ENCODE measurements around the gene DLD. TPM values are rescaled to one million over a fixed set of nuclear protein-coding genes. Genes with fewer than 3 reads are reported as not detected.
"Not testable (repeated sequence)": the region's sequence is repeated elsewhere in the genome, so short reads cannot be mapped to it uniquely, and the experiment has no call there.

Gene DLD, protein sequence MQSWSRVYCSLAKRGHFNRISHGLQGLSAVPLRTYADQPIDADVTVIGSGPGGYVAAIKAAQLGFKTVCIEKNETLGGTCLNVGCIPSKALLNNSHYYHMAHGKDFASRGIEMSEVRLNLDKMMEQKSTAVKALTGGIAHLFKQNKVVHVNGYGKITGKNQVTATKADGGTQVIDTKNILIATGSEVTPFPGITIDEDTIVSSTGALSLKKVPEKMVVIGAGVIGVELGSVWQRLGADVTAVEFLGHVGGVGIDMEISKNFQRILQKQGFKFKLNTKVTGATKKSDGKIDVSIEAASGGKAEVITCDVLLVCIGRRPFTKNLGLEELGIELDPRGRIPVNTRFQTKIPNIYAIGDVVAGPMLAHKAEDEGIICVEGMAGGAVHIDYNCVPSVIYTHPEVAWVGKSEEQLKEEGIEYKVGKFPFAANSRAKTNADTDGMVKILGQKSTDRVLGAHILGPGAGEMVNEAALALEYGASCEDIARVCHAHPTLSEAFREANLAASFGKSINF
- 100 to 1,000 TPM; 131 to 138 (median 135) TPM for polyA plus RNA-seq (ENCODE audit: insufficient read length in 3 of 3)

DNA sequence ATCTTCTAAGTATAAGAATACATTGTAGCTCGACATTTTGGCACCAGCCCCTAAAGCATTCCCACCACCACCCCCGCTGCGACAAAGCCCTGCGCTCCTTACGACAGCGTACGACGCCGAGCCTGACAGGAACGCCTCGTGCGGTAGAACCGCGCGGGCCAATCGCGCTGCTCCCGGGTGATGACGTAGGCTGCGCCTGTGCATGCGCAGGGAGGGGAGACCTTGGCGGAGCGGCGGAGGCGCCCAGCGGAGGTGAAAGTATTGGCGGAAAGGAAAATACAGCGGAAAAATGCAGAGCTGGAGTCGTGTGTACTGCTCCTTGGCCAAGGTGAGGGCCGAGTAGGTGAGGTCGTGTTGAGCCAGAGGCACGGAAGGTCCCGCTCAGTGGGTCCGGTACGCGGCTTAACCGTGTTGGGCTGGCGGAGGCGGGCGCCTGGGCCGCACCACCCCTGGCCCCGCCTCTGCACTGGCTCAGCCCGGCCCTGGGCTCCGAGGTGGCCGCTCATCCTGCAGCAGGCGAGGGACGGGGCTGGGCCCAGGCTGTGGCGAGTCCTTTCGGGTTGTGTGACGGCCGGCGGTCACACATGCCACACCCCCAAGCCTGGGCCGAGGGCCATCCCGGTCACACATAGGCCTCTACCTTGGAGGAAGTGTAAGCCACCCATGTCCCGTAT lies at the start of gene DLD:
TSS of gene DLD (plus strand) at position 222 of the 674 bp plus-strand sequence. CDS start at position 290, 68 bp downstream.
- peak; percentile 77 to 90 (median 85) for DNase-seq (ENCODE audit: low read depth in 3 of 3, low spot score in 2 of 3)

DNA sequence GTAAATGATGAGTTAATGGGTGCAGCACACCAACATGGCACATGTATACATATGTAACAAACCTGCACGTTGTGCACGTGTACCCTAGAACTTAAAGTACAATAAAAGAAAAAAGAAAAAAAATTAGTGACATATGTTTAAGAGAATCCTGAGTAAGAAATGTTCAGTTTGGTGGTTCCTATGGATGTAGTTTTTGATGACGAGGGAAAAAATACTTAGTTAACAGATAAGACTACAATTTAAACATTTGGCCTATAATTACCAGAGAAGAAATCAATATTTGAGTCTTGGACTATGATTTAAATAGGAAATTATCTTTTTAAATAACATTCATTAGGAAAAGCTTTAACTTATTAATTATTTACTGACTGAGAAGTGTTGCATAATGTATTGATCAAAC lies 48.8 kb upstream of the DLD start:
- no peak for DNase-seq (ENCODE audit: low read depth in 3 of 3, low spot score in 2 of 3)

DNA sequence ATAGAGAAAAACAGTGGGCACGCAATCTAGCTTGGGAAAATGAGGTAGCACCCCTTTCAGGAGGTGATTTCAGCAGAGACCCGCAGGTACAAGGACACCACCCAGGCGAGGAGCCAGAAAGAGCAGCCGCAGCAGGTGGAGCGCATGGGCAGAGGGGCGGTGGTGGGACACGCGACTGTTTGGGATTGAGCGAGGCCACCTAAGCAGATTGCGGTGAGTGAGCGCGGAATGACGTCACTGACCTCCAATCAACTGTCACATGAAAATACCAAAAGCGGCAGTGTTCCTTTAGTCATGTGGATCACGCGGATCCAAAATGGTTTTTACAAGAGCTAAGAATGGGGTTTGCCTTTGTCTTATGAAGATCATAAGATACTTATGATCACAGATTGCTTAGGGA lies 47.8 kb upstream of the DLD start:
- no peak for DNase-seq (ENCODE audit: low read depth in 3 of 3, low spot score in 2 of 3)

DNA sequence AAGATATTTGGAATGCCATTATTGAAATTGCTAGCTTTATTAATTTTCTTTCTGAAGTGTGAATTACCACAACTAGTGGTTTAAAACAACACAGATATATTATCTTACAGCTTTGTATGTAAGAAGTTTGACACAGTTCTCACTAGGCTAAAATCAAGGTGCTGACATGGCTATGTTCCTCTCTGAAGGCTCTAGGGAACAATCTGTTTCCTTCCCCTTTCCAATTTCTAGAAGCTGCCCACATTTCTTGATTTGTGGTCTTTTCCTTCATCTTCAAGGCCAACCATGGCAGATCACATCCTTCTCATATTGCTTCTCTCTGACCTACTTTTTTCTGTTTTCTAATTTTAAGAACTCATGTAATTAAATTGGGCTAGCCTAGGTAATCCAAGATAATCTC lies 44.7 kb upstream of the DLD start:
- no peak for DNase-seq (ENCODE audit: low read depth in 3 of 3, low spot score in 2 of 3)

DNA sequence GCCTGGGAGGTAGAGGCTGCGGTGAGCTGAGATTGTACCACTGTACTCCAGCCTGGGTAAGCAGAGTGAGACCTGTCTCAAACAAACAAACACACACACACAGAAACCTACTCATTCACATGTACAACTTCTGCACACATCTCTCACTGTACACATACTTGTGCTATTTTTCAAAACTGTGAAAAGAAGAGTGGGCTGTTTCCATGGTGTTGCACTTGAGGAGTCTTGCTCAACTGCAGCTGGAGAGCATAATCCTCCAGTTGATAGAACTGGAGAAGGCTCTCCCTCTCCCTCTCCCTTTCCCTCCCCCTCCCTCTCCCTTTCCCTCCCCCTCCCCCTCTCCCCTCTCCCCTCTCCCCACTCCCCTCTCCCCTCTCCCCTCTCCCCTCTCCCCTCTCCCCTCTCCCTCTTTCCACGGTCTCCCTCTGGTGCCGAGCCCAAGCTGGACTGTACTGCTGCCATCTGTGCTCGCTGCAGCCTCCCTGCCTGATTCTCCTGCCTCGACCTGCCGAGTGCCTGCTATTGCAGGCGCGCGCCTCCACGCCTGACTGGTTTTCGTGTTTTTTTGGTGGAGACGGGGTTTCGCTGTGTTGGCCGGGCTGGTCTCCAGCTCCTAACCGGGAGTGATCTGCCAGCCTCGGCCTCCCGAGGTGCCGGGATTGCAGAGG lies 43.7 kb upstream of the DLD start:
- no peak for DNase-seq (ENCODE audit: low read depth in 3 of 3, low spot score in 2 of 3)

DNA sequence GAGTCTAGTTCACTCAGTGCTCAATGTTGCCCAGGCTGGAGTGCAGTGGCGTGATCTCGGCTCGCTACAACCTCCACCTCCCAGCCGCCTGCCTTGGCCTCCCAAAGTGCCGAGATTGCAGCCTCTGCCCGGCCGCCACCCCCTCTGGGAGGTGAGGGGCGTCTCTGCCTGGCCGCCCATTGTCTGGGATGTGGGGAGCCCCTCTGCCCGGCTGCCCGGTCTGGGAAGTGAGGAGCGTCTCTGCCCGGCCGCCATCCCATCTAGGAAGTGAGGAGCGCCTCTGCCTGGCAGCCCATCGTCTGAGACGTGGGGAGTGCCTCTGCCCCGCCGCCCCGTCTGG lies 43.2 kb upstream of the DLD start:
- DNase-seq (ENCODE audit: low read depth in 3 of 3, low spot score in 2 of 3), result not testable (repeated sequence)

DNA sequence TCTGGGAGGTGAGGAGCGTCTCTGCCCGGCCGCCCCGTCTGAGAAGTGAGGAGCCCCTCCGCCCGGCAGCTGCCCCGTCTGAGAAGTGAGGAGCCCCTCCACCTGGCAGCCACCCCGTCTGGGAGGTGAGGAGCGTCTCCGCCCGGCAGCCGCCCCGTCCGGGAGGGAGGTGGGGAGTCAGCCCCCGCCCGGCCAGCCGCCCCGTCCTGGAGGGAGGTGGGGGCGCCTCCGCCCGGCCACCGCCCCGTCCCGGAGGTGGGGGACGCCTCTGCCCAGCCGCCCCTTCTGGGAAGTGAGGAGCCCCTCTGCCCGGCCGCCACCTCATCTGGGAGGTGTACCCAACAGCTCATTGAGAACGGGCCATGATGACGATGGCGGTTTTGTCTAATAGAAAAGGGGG lies 42.8 kb upstream of the DLD start:
- not testable (repeated sequence) for DNase-seq (ENCODE audit: low read depth in 3 of 3, low spot score in 2 of 3)

DNA sequence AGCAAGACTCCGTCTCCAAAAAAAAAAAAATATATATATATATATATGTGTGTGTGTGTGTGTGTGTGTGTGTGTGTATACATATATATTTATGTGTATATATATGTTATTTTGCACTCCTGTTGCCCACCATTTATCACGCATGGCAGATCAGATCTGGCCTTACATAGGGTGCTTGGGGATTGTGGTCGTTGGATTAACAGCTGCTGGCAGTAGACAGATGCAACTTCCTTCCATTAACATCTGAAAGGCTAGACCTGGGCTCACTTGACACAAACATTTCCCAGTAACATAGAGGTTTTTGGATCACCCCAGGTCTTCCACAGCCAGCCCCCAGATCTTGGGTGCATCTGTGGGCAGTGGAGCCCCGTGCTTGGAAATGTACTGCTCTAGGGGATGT lies 40.8 kb upstream of the DLD start:
- no peak for DNase-seq (ENCODE audit: low read depth in 3 of 3, low spot score in 2 of 3)

DNA sequence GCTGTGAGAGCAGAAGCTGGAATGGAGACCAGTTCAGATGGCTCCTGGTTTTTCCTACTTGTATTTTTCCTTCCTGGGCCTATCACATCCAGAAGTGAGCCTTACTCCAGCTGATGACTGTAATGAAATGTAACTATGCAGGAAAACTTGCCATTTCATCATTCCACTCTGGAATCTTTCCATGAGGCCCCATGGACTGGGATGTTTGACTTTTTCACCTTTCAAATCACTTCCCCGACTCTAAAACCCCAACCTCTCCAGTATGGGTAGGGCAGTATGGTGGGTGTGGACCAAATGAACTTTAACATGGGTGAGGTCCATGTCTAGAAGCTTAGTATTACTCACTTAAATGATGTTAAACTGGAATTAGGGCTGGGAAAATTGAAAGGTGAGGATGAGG lies 40.3 kb upstream of the DLD start:
- no peak for DNase-seq (ENCODE audit: low read depth in 3 of 3, low spot score in 2 of 3)

DNA sequence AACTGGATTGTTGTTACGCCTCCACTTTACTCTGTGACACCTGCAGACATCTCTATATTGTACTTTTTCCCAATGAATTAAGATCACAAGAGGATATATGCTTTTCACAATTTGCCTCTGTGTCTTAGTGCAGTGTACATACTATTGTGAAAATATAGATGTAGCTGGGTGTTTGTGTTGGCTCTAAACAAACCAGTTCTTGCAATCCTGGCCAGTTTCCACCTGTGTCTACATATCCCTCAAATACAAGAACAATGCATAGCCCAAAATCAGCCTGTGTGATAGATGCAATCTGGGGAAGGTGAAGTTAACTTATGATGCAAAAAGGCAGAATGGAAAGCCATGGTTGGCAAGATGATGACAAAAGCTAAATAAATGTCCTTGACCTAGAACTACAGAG lies 36.5 kb upstream of the DLD start:
- no peak for DNase-seq (ENCODE audit: low read depth in 3 of 3, low spot score in 2 of 3)

DNA sequence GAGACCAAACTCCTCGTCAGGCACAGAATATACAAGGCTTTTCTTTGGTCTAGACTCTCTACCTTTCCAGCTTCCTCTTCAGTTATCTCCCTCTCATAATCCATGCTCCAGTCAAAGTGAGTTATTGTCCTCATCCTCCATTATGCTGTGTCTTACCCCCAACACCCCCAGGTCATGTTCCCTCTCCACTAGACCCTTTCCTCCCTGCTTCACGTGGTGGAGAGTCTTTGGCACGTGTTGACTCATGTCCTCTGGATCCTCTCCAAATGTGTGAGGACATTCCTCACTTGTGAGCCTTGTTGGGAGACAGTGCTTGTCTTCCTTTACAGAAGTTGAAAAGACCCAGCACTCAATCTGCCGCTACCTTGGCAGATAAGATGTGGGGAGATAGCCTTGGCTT lies 36.0 kb upstream of the DLD start:
- no peak for DNase-seq (ENCODE audit: low read depth in 3 of 3, low spot score in 2 of 3)

DNA sequence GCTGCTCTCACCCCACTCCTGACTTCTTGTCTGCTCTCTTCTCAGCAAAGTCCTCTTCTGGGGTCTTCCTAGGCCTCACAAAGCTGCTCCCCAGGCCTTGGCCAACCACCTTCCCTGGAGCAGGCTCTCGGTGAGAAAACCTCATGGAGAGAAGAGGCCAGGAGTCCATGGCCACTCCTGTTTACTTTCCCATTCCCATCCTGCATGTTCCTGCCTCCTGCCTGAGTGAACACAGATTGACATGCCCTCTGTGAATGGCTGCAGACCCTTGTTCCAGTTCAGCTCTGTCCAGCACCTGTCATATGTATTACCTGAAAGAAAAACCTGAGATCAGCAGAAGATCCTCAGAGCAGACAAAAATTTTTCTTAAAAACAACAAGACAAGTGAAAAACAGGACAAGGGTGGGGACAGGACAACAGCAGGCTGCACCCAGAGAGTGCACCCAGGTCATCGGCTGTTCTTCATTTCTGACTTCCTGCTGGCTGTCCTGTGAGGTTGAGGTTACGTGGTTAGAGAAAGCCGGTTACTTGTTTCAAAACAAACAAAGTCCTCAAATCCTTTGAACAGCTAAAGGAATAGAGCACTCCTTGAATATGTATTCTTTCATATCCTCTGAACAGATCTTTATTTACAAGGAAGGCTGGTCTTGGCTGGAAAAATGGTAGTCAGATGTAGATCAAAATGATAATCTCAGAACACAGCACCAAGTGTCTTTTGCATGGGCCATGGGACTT lies 34.0 kb upstream of the DLD start:
- no peak for DNase-seq (ENCODE audit: low read depth in 3 of 3, low spot score in 2 of 3)

DNA sequence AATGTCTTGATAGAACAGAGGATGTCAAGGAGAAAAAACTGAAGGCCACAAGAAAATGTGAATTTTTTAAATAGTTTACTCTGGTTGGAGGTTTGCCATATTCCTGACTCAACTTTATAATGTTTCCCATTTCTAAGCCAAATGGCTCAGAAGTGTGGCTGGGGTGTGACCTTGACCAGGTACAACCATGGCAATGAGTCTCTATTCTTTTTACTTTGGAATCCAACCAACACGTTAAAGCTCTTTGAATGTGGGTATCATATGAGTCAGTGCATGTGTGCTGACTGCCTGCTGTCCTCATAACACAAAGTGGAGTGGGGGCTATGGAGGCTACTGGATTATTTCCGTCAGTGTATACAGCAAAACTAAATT lies 33.5 kb upstream of the DLD start:
- DNase-seq (ENCODE audit: low read depth in 3 of 3, low spot score in 2 of 3), result no peak

DNA sequence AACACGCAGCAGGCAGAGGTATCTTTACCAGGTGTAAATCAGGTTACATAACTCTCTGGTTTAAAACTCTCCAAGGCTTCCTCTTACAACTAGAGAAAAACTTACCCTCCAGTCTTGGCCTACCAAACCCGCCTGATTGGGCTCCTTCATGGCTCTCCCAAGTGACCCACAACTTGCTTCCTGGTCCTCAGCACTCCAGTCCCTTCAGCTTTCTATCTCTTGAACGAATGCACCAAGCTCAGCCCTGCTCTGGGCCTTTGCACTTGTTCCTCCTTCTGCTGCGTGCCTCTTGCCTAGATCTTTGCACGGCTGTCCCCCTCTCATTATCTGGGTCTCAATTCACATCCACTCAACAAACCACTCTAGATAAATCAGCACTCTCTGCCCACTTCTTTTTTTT lies 32.7 kb upstream of the DLD start:
- no peak for DNase-seq (ENCODE audit: low read depth in 3 of 3, low spot score in 2 of 3)

DNA sequence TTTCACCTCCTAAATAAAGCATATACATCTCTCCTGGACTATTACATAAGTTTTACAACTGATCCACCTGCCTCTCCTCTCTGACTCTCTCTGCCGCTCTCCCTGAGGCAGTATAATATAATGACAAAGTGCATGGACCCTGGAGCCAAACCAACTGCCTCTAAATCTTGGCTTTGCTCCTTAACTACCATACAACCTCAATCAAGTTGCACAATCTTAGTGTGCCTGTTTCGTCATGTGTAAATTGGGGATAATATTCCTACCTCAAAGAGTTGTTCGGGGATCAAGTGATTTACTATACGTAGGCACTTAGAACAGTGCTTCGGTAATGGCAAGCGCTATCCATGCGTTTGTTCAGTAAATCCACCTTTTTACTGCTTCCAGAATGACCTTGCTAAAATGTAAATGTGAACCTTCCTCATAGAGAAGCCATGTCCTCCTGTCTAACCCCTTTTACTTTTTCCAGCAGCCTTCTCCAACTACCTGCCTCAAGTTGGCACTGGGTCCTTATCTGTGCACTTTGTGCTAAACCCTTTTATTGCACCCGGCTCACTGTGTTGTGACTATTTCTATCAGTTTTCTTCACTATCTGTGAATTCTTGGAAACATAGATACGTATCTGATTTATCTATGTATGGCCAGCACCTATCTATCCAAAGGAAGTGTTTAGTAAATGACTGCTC lies 30.6 kb upstream of the DLD start:
- DNase-seq (ENCODE audit: low read depth in 3 of 3, low spot score in 2 of 3), result no peak

DNA sequence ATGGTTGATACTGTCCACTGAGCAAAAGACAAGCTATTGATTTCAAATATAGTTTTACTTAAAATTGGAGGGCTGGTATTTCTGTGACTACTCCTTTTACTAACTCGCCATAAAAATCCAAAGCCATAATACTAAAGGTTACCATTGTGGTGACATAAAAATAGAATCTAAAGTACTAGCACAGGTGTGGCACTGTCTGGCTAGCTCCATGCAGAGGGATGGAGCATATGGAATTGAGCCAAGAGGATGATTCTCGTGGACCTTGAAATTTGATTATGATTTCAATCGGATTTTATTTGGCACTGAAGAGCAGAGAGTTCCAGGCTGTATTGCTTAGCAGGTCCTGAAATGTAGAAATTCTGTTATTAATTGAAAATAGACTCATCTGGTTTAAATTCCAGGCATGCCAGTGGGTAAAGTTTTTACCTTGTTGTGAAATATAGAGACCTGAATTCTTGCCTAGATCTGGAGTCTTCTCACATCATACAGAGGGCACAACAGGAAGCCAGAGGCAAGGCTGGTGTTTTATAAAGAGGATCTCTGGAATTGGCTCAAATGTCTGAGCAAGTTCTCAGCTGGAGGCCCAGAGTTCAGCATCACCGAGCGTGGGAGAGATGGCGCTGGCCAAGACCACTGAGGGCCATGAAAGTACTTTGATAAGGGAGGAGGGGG lies 29.9 kb upstream of the DLD start:
- DNase-seq (ENCODE audit: low read depth in 3 of 3, low spot score in 2 of 3), result no peak

DNA sequence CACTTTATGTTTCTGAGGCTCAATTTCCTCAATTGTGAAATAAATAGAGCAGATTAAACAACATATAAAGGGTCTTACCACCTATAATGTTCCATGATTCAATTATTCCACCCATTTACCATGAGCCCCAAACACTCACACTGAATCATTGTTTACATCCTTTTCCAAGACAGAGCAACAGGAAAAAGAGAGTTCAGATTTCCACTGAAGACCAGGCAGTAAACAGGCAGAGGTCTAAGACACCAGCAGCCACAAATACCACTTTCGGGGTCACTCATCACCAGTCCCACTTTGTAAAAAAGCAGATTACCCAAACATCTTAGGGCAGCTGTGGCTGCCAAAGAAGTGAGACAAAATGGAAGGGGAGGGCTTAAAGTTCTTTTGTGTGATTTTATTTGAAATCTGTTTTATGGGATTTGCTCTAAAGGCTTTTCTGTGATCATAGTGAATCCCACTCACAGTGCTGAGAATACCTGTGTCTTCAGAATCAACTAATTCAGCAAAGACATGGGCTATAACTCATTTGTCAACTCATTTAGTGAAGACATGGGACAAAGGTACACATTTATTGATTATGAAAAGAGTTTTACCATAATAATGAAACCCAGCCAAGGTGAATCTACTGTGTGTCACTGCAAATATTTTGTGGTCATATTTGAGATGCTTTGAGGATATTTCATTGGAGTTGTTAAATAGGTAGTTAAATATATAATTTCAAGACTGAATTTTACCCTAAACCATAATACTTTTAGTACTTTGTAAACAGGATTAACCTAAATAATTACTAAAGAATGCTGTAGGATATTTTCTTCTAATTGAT lies 24.8 kb upstream of the DLD start:
- no peak for DNase-seq (ENCODE audit: low read depth in 3 of 3, low spot score in 2 of 3)

DNA sequence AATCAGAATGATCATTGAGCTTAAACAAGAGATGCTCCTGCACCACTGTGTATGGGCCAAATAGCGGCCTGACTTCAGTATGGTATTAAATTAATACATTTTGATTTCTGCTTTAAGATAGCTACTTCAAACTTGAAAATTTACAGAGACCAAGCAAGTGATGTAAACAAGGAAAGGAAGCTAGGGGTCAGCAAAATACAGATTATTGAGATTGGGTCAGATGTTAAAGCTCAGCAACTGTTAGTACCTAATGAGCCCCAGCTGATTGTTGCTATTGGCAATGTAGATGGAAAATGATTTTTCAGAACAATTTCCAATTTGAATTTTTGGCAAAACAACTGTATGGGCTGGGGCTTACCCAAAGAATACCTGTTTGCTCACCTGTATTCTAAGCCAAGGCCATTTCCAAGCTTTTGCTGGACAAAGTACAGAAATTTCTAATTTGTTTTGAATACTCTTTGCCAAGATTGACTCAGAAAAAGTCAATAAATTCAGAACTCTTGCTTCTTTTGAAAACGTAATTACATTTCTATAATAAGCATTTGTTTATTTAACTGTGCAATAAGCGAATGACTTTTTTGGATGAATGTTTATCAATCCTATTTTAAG lies 23.0 kb upstream of the DLD start:
- DNase-seq (ENCODE audit: low read depth in 3 of 3, low spot score in 2 of 3), result no peak
